DND-41 (cell line): ENCODE data around the gene FGD6.
"Not testable (repeated sequence)": the region's sequence is repeated elsewhere in the genome, so short reads cannot be mapped to it uniquely, and the experiment has no call there.

Experiments used
- ATAC-seq: fragments of 200-7000 bp; cut with Tn5 transposase; 3 replicates; pipeline ENCODE4 v1.9.1; 2021; ENCODE audit warnings: low read depth; ENCODE audit not compliant: insufficient read depth
- DNase-seq: peaks from one replicate; pipeline ENCODE4 v3.0.0-alpha.2; 2020
- H2AFZ ChIP-seq: 2 replicates; pipeline ENCODE4 v1.6.0; 2012; ENCODE audit warnings: low read depth, low read length
- H3K27ac ChIP-seq: 2 replicates; pipeline ENCODE4 v1.5.1; 2012; ENCODE audit warnings: low read length, inconsistent platforms
- H3K27me3 ChIP-seq: fragments of 200-600 bp; sonication (generic); 2 replicates; pipeline ENCODE4 v1.6.0; 2012; ENCODE audit warnings: low read length, mild to moderate bottlenecking, inconsistent platforms; ENCODE audit not compliant: insufficient read depth, poor library complexity
- H3K36me3 ChIP-seq: 2 replicates; pipeline ENCODE4 v1.5.1; 2012; ENCODE audit warnings: low read length, inconsistent platforms; ENCODE audit not compliant: insufficient read depth
- H3K4me1 ChIP-seq: 2 replicates; pipeline ENCODE4 v1.5.1; 2012; ENCODE audit warnings: mild to moderate bottlenecking, low read length; ENCODE audit not compliant: insufficient read depth
- H3K4me2 ChIP-seq: 2 replicates; pipeline ENCODE4 v1.6.0; 2012; ENCODE audit warnings: mild to moderate bottlenecking, moderate library complexity, low read length, inconsistent platforms; ENCODE audit not compliant: insufficient read depth
- H3K4me3 ChIP-seq, 2 experiments: fragments of 200-600 bp in 1 of 2; shearing (Covaris generic) in 1 of 2; 2 replicates each; pipeline ENCODE4 v1.5.1; 2012 to 2016; ENCODE audit warnings: inconsistent platforms in 2 of 2, low read length in 2 of 2, mild to moderate bottlenecking in 2 of 2, low read depth in 1 of 2, moderate library complexity in 1 of 2
- H3K79me2 ChIP-seq: 2 replicates; pipeline ENCODE4 v1.6.0; 2012; ENCODE audit warnings: low read length, inconsistent platforms; ENCODE audit not compliant: insufficient read depth
- H3K9ac ChIP-seq: 2 replicates; pipeline ENCODE4 v1.6.0; 2012; ENCODE audit warnings: low read depth, mild to moderate bottlenecking, inconsistent platforms, low read length, moderate library complexity
- H3K9me3 ChIP-seq: 2 replicates; pipeline ENCODE4 v1.5.1; 2012; ENCODE audit warnings: low read length, moderate library complexity, mild to moderate bottlenecking, inconsistent platforms; ENCODE audit not compliant: insufficient read depth, severe bottlenecking
- H4K20me1 ChIP-seq: 2 replicates; pipeline ENCODE4 v1.6.0; 2012; ENCODE audit warnings: low read length; ENCODE audit not compliant: insufficient read depth
- EZH2 ChIP-seq: IDR thresholded peaks from 3 replicates; pipeline ENCODE4 v1.6.1; 2012; ENCODE audit warnings: borderline replicate concordance, low read depth, mild to moderate bottlenecking, moderate library complexity, low read length, inconsistent platforms; ENCODE audit not compliant: severe bottlenecking
- TF ChIP-seq, protein P1 (sequence below): IDR thresholded peaks from 2 replicates; pipeline ENCODE4 v1.5.1; 2012; ENCODE audit warnings: borderline replicate concordance, low read length, moderate library complexity, mild to moderate bottlenecking; ENCODE audit not compliant: poor library complexity, severe bottlenecking; ENCODE audit errors: extremely low read depth

The FGD6 gene

DNA sequence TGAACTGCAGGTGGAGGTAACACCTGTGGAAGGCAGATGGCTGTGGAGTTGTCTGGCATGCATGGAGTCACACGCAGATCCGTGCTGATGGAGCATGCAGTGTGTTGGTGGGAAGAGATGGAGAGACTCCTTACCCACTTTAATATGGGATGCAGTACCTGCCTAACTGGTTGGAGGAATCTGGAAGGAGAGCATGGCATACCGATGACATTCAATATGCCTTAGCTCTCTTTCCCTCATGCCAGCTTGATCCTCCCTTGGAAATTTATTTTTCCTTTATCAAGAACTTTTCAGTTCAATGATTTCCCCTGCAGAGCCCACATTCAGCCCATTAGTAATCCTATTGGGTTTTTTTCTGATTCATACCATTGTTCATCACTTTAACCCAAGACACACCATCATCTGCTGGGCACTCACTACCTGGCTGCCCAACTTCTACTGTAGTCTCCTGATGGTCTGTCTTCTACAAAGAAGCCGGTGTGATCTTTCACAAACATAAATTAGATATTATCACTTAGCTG is 117.9 kb downstream of the FGD6 start:
- no peak for ATAC-seq
- TF ChIP-seq, protein P1, sequence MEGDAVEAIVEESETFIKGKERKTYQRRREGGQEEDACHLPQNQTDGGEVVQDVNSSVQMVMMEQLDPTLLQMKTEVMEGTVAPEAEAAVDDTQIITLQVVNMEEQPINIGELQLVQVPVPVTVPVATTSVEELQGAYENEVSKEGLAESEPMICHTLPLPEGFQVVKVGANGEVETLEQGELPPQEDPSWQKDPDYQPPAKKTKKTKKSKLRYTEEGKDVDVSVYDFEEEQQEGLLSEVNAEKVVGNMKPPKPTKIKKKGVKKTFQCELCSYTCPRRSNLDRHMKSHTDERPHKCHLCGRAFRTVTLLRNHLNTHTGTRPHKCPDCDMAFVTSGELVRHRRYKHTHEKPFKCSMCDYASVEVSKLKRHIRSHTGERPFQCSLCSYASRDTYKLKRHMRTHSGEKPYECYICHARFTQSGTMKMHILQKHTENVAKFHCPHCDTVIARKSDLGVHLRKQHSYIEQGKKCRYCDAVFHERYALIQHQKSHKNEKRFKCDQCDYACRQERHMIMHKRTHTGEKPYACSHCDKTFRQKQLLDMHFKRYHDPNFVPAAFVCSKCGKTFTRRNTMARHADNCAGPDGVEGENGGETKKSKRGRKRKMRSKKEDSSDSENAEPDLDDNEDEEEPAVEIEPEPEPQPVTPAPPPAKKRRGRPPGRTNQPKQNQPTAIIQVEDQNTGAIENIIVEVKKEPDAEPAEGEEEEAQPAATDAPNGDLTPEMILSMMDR: no peak
- no peak for TF ChIP-seq EZH2

DNA sequence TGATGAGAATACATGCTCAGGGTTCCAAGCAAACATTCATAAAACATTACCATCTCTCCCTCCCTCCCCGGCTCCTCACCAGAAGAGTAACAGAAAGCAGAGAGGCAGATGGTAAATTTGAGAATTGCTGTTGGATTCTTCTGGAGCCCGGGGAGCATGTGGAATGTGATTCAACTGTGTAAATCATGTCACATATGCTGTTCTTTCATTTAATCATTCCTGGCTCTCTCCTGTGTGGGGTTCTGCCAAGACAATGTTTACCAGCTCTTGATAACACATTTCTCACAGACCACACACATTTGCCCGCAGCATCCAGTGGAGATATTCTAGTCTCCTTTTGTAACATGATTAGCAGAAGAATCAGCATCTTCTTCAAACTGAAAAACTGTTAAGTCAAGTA is 120.4 kb downstream of the FGD6 start:
- no peaks in the 10 kb centered on the region for H3K27me3 ChIP-seq
- H3K9me3 ChIP-seq: no peaks in the 10 kb centered on the region
- no peak overlapping the region for H3K4me3 ChIP-seq
- DNase-seq (no peak), ATAC-seq (no peak)
- no peaks in the 10 kb centered on the region for H3K4me1 ChIP-seq
- H3K27ac ChIP-seq: no peak overlapping the region
- no peak overlapping the region for H3K9ac ChIP-seq
- no peak overlapping the region for H3K4me2 ChIP-seq
- no peaks in the 10 kb centered on the region for H4K20me1 ChIP-seq
- no peaks in the 10 kb centered on the region for H3K79me2 ChIP-seq
- H2AFZ ChIP-seq: no peak overlapping the region
- H3K36me3 ChIP-seq: no peaks in the 10 kb centered on the region; the same call in 1 of the 2 replicates
- TF ChIP-seq, protein P1: no peak
- TF ChIP-seq EZH2: no peak

More for the DNA sequence above, 117.9 kb downstream of the FGD6 start:
- Histone ChIP-seq H4K20me1 (no peaks in the 10 kb centered on the region), H3K79me2 (no peaks in the 10 kb centered on the region), H3K9ac (no peak overlapping the region), H3K27me3 (no peaks in the 10 kb centered on the region), H3K9me3 (no peaks in the 10 kb centered on the region), H3K4me1 (no peaks in the 10 kb centered on the region), H3K4me3 (no peak overlapping the region), H3K4me2 (no peak overlapping the region), H3K27ac (no peak overlapping the region), H2AFZ (no peak overlapping the region), H3K36me3 (no peaks in the 10 kb centered on the region)
- DNase-seq: no peak

DNA sequence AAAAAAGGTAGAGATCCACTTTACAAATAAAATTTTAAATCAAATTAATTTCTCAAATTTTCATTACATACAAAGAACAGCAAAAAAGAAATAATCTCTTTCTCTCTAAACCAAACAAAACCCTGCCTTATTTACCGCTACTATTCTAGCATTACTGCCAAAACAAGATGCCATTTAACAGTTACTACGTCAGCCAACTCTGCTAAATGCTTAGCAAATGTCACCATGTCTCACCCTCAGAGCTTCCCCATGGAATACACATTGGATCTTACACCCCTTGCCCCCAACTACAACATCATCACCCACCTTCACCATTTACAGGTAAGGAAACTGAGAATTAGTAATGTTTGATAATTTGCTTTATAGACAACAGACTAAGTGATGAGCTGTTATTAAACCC is 120.9 kb downstream of the FGD6 start:
- TF ChIP-seq, protein P1: no peak
- TF ChIP-seq EZH2: no peak
- no peak overlapping the region for H3K27ac ChIP-seq
- H3K79me2 ChIP-seq: no peaks in the 10 kb centered on the region
- no peak overlapping the region for H3K4me3 ChIP-seq
- no peak overlapping the region for H2AFZ ChIP-seq
- H4K20me1 ChIP-seq: no peaks in the 10 kb centered on the region
- no peak overlapping the region for H3K4me2 ChIP-seq
- no peaks in the 10 kb centered on the region for H3K4me1 ChIP-seq
- DNase-seq (no peak), ATAC-seq (no peak)
- H3K9ac ChIP-seq: no peak overlapping the region
- no peaks in the 10 kb centered on the region for H3K27me3 ChIP-seq
- no peaks in the 10 kb centered on the region; the same call in 1 of the 2 replicates for H3K36me3 ChIP-seq
- H3K9me3 ChIP-seq: no peaks in the 10 kb centered on the region

DNA sequence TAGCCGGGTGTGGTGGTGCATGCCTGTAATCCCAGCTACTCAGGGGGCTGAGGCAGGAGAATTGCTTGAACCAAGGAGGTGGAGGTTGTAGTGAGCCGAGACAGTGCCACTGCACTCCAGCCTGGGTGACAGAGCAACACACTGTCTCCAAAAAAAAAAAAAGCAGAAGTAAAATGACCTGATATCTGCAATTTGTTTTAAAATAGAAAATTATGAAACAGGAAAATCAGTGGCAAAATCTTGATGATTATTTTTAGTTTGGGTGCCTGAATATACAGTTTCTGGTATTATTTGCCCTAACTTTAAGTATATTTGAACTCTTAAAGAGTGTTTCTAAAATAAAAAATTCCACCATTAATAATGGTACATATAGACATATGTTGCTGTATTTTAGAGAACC is 121.4 kb downstream of the FGD6 start:
- not testable (repeated sequence) for H3K9me3 ChIP-seq, H3K36me3 ChIP-seq, H3K4me1 ChIP-seq, H3K9ac ChIP-seq, ATAC-seq, H2AFZ ChIP-seq, H3K4me3 ChIP-seq, H4K20me1 ChIP-seq, H3K4me2 ChIP-seq, H3K79me2 ChIP-seq, H3K27me3 ChIP-seq, H3K27ac ChIP-seq, DNase-seq
